Middle frontal gyrus (tissue), 1 donor: Measurements from ENCODE around the gene CDC42EP3.

Experiments used
- DNase-seq: peaks from one replicate; pipeline ENCODE4 v3.0.0-alpha.2; 2015; ENCODE audit warnings: low spot score; ENCODE audit errors: extremely low spot score

Gene CDC42EP3

DNA sequence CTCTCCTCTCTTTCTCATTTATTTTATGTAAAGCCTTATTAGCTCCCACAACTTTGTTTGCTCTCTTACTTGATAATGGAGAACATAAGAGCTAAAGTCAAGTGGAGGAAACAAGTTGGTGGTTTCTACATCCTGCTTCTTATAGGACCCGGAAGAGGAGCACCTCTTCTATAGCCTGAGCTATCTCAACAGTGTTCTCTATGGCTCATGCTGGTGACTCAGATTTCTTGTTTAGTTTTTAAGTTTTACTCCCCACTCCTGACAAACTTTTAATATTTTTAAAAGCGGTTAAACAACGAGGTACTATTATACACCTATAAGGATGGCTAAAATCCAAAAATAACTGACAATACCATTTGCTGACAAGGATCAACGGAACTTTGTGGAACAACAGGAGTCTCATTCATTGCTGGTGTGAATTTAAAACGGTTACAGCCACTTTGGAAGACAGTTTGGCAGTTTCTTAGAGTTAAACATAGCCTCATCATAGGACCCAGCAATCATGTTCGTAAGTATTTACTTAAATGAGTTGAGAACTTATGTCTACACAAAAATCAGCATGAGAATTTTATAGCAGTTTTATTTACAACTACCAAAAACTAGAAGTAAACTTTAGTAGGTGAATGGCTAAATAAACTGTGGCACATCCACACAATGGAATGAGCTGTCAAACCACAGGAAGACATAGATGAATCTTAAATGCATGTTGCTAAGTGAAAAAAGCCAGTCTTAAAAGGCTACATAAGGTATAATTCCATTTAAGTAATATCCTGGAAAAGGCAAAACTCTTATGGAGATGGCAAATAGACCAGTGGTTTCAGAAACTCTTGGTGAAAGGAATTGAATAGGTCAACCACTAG, 12.7 kb upstream of the CDC42EP3 start:
- DNase-seq = no peak

DNA sequence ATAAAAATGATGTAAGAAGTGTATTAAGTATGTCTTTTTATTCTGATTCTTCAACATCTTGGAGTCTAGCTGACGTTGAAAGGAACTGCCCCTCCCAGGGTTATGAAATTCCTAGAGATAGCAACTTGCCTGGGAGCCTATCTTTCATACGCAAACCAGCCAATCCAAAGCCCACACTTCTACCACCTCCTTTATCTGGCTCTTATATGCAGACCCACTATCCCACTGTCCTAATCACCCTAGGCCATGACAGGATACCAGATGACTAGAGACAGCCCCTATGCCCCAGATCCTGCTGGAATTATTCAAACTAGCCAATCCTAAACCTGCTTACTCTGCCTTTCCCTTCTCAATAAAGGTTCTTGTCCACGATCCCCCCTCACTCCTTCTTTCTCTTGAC, 11.8 kb upstream of the CDC42EP3 start:
- no peak for DNase-seq

DNA sequence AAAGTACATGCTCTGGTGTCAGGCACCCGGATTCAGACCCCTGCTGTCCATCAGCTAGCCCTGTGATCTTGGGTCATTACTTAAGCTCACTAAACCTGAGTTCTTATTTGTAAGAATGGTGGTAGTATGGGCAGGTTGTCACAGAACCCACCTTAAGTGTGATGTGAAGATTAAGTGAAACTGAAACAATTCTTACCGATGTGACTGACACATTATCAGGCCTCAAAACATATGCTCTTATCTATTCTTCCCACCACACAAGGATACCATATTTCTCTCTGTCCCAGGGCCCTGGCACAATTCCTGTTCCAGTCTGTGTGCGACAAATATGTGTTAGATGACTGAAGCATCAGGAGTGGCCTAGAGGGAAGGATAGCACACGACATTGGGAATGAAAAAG, 11.0 kb upstream of the CDC42EP3 start:
- no peak for DNase-seq

DNA sequence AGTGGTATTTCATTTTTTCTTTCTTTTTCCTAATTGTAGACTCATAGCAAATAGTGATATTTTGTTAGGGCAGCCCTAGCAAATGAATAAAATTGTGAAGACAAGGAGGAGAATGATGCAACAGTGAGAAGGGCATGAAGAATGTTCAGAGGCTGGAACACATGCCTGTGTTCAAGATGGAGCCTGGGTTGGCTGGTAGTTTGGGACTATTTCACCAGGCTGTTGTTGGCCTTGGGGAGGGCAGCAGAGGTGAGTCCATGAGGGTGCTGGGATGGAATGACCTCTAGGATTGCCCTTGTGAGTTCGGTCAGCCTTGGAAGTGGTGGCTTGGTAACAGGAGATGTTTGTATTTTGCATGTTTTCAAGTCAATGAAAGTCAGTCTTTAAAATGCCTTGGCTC, 10.1 kb upstream of the CDC42EP3 start:
- DNase-seq = no peak

DNA sequence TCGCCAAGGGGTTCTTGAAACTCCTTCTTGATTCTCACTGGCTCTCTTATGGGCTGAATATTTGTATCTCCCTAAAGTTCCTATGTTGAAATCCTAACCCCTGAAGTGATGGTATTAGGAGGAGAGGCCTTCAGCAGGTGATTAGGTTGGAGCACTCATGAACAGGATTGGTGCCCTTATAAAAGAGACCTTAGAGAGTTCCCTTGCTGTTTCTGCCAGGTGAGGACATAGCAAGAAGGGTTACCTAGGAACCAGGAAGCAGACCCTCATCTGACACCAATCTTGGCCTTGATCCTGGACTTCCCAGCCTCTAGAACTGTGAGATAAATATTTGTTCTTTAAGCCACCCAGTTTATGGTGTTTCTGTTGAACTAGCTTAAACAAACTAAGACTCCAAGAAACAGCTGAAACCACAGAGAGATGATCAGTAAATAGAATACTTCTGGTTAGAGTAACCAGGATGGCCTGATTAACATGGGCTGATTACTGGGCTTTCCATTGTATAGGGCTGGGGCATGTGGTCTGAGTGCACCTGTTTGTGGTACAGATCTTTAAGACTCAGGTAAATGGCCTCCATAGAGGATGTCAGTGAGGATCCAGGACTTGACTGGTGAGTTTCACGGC, 7.7 kb upstream of the CDC42EP3 start:
- DNase-seq = no peak

DNA sequence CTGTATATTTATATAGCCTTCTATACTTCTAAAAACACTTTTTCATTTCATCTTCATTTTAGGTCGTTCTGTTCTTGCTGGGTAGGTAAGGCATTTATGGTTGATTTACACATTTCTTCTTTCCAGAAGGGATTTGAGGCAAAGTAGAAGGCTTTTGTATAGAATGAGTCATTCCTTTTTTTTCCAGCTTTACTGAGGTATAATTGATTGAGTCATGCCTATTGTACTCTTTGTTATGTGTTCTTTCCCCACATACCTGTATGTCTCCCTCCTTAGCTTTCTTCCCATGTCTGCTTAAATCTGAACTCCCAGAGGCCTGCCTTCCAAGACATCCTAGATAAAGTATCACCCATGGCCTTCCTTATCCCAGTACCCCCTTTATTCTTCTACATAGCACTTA, 4.8 kb upstream of the CDC42EP3 start:
- no peak for DNase-seq

DNA sequence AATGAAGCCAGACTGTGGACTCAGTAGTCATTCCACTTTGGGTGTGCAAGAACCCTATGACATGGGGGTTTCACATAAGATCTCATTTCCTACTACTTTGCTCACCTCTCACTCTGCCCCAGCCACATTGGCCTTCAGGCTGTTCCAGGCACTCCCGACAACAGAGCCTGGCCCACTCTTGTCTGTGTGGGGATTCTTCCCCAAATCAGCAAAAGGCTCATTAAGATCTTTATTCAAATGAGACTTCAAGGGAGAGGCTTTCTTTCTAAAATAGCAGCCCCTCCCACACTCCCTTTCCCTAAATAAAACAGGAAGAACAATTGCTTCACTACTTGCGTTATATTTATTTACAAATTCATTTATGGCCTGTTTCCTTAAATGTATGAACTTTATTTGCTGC, 3.5 kb upstream of the CDC42EP3 start:
- no peak for DNase-seq

DNA sequence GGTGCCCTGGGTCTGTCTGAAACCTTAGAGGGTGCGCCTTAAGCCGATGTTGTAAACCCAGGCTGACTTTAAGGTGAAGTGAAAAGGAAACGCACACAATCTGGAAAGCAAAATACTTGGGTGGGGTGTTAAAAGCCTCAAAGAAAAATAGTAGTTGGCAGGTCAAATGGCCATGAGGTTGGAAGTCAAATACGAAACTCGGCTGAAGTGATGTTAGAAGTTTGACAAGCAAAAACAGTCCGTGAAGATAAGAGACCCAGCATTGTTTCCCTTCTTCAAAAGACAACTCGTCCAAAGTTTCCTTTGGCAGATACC, 1.4 kb upstream of the CDC42EP3 start:
- no peak for DNase-seq

DNA sequence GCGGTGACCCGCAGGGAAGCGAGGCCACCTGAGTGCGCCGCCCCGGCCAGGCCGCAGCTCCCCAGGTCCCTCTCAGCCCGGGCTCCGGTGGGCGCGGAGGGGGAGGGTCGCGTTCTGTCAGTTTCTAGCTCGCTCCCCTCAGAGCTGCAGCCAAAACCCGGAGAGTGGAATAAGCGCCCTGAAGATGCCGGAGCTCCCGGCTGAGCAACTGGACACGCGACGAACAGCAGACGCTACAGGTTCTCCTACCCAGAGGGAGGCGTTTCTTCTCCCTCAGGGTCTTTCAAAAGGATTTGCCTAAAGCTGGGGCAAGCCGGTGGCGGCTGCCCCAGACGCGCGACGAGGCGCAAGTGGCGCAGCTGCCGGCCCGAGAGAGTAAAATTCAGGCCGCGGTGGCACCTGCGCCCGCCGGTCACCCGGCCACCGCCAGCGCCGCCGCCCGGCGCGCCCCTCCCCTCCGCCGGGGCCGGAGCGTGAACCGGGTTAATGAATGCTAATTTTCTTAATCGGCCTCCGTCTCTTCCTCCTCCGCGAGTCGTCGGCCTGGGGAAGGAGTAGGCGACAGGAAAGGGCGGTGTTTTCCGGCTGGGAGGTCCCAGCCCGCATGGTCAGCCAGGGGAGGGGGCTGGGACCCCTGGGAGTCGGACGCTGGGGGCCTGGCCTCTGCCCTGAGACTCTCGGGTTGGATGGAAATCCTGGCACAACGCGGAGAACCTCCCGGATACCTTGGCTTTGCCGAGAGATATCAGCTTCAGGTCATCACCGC, 845 bp upstream of the CDC42EP3 start:
- no peak for DNase-seq

DNA sequence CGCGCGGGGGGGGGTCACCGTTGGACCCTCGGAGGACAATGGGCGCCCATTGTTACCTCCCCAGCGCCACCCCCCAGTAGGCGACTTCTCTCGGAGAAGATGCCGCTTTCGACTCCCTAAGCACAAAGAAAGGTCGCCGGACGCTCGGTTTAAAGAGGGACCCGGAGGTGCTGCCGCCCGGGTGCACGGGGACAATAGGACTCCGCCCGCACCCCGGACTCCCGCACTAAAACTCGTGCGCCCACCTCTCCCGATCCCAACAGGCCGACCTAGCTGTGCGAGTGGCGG, 318 bp upstream of the CDC42EP3 start:
- DNase-seq = no peak

DNA sequence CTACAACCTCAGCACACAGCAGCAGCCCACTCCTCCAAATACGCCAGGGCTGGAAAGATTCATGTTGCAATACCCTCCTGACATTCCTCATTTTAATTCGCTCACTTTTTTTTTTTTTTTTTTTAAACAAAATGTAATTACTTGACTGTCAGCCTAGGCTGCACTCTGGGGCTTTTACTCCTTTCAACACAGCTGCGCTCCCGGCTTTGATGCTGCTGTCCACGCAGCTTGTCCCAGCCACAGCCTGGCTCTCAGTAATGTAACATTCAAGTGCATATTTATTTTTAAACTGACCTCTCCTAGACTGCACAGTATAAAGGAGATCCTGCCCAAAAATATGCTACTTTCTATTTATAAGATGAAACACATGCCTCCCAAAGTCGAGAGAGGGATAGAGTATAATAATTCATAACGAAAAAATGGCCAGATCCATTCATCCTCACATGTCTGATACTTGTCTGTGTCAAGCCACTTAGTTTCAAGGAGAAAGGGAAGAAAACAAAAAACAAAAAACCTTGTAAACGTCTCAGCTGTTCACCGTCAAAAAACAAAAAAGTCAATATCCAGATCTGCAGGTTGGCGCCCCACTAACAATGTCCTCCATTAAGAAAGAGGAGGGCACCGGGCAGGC, 949 bp downstream of the CDC42EP3 start:
- no peak for DNase-seq

DNA sequence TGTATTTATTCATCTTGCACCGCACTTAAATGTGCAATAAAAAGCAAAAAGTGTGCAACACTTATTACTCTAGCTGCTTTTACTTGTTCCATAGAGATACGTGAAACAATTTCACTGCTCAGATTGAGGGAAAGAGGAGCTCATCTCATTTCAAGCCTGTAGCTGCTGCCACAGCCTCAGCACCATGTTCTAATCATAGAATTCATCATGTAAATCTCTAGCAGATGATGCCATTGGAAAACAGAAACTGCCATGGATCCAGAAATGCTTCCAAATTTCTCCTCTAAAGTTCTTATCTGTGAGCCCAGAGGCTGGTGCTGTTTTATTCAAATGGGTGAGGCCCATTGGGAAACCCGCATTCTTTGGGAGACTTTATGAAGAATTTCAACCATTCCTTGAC, 2.0 kb downstream of the CDC42EP3 start:
- no peak for DNase-seq

DNA sequence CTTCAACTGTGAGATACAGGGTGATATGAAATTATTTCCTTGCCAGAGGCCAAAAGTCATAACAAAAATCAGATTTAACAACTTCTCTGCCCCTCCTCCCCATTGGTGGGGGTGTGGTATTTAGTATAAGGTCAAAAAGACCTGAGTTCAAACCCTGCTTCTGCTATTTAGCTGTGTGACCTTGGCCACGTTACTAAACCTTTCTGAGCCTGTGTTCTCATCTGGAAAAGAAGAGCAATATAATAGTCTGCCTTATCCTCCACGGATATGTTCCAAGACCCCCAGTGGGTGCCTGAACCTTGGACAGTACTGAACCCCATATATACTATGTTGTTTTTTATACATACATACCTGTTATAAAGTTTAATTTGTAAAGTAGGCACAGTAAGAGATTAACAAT, 3.7 kb downstream of the CDC42EP3 start:
- no peak for DNase-seq

DNA sequence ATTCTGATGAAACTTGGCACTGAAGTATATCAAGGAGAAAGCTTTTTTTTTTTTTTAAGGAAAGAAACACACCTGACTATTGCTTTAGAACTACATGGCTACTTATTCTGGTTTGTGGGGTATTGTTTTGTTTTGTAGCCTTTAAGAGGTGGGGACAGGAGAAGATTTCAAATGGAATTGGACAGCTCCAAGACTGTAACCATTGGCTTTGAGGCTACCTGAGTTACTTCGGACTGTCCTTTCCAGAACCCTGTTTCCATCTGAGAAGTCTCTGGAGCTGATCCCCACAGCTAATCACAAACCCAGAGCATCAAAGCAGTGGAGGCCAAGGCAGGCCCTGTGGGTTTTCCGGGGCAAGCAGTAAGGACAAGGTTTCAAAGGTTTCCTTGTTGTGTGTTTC, 4.7 kb downstream of the CDC42EP3 start:
- DNase-seq = no peak

DNA sequence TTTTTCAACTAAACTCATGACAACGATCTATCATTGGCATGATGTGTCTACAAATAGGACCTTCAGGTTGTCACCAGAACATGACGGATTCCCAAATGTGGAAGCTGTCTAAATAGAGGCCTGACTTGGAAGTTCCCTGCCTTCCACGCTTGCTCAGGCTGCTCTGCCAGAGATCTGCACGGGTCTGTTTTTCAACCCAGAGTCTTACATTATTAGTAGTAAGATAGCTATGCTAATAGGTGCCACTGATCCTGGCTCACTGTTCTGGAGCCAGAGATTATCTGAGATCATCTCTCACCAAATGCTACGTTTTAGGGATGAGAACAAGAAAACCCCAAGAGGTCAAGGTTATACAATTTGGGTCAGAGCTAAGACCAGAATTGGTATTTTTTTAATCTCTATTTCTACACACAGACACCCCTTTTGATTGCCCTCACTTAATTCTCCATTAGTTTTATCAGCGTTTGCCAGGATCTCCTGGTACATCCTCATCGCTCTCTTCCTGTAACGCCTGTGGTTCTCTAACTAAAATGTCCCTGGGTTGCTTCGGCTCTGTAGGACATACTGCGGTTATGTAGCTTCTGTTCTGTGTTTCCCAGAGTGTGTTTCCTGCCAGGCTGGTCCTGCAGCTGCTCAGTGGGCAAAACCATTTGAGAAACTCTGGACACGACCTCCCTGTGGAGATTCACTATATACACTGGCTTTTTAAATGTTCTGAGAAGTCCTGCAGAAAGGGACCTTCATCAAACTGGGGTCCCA, 5.7 kb downstream of the CDC42EP3 start:
- DNase-seq = no peak

DNA sequence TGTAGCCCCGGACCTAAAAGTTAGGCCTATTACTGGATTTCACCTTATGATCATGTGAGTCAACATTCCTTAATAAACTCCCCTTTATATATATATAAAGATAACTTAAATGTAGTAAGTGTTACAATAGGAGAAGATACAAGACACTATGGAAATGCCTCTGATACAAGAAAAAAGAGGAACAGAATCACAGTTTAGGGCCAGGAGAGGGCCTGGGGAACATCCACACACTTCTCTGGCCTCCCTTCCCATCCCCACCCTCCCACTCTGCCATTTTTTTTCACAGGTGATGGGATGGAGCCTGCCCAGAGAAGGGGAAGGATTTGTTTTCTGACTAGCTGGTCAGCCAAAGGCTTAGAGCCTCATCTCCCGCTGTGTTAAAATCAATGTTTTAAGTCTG, 6.4 kb downstream of the CDC42EP3 start:
- no peak for DNase-seq

DNA sequence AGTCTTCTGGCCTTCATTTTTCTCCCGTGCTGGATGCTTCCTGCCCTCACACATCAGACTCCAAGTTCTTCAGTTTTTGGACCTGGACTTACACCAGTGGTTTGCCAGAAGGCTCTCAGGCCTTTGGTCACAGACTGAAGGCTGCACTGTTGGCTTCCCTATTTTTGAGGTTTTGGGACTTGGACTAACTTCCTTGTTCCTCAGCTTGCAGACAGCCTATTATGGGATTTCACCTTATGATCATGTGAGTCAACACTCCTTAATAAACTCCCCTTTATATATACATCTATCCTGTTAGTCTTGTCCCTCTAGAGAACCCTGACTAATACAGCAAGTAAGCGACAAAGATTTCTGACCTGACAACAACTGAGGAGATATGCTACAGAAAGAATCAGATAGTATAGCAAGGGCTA, 7.2 kb downstream of the CDC42EP3 start:
- no peak for DNase-seq

DNA sequence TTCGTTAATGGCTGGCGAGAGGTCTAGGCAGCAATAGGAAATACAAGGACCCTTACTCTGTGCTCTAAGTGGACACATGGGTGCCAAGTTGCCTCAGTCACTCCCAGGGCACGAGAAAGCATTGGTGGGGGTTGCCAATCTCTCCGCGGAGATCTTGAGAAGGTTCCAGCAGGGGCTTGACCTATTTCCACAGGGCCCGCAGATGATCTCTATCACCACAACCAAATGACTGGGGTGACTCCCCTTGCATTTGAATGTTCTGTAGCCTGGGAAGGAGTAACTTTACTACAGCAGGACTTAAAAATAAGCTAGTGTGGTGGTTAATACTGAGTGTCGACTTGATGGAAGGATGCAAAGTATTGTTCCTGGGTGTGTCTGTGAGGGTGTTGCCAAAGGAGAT, 8.1 kb downstream of the CDC42EP3 start:
- DNase-seq = no peak

DNA sequence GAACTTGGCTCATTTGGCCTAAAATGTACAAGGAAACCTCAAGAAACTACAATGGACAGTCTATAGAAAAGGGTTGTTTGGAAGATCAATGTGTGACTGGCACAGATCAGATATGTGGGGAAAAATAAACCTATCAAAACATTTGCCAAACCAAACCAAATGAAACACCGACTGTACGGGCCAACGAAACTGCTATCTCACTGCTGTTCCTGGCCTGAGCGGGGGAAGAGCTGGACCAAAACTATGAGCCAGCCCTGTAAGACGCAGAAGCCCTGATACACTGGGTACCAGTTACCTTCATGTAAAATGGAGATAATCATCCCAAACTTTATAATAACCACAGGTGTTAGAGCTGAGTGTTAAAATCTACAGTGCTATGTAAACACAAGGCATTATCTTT, 11.7 kb downstream of the CDC42EP3 start:
- DNase-seq = no peak

DNA sequence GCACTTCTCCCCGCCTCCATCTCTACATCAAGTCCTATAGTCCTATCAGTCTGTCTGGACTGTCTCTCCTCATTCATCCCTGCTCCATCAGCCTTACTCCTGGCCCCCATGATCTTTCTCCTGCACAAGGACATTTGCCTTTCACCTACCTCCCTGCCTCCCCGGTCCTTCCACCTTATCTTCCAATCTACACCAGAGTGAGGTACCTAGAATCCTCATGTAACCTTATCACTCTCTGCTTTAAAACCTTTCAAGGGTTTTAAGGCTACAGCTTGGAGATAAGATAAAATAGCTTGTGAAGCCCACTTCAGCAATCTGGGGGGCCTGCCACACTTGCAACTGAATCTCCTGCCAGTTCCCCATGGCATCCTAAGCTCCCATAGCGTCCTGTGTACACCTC, 12.8 kb downstream of the CDC42EP3 start:
- DNase-seq = no peak

DNA sequence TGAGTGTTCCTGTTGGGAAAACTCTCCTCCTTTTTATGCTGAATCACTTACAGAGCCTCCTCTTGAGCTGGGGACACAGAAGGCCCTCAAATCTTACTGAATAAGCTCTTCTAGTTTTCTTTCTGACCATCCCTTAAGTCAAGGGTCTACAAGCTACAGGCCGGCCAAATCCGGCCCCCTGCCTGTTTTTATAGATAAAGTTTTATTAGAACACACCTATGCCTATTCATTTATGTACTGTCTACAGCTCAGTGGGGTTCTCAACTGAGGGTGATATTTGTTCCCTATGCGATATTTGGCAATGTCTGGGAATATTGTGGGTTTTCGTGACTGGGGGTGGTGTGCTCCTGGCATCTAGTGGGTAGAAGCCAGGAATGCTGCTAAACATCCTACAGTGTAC, 14.0 kb downstream of the CDC42EP3 start:
- DNase-seq = no peak
